H9 (cell line): Measurements from ENCODE around the gene SPAM1. TPM values are rescaled to one million over a fixed set of nuclear protein-coding genes. Genes with fewer than 3 reads are reported as not detected.

Source experiments
- DNase-seq: peaks from one replicate; pipeline ENCODE4 v3.0.0-alpha.2; 2017
- H2AFZ ChIP-seq: one replicate; pipeline ENCODE4 v1.6.1; 2013; ENCODE audit warnings: mild to moderate bottlenecking, low read length, control low read depth, moderate library complexity
- H2AK5ac ChIP-seq: 2 replicates; pipeline ENCODE4 v1.6.1; 2013; ENCODE audit warnings: low read length, control low read depth, mixed read lengths; ENCODE audit not compliant: insufficient read length
- H2BK120ac ChIP-seq: one replicate; pipeline ENCODE4 v1.6.1; 2013; ENCODE audit warnings: low read depth, mild to moderate bottlenecking, low read length, control low read depth, inconsistent platforms; ENCODE audit not compliant: poor library complexity, severe bottlenecking
- H2BK12ac ChIP-seq: 2 replicates; pipeline ENCODE4 v1.6.1; 2013; ENCODE audit warnings: low read length, control low read depth, mixed read lengths, low read depth; ENCODE audit not compliant: insufficient read length
- H2BK15ac ChIP-seq: 2 replicates; pipeline ENCODE4 v1.6.1; 2013; ENCODE audit warnings: low read depth, low read length, control low read depth
- H2BK20ac ChIP-seq: one replicate; pipeline ENCODE4 v1.6.1; 2013; ENCODE audit warnings: low read depth, mild to moderate bottlenecking, low read length, control low read depth, inconsistent platforms; ENCODE audit not compliant: poor library complexity, severe bottlenecking
- H2BK5ac ChIP-seq: 2 replicates; pipeline ENCODE4 v1.6.1; 2013; ENCODE audit warnings: low read length, control low read depth, mixed read lengths; ENCODE audit not compliant: insufficient read length
- H3K14ac ChIP-seq: 2 replicates; pipeline ENCODE4 v1.6.1; 2013; ENCODE audit warnings: low read length, control low read depth; ENCODE audit not compliant: insufficient read depth
- H3K18ac ChIP-seq: 2 replicates; pipeline ENCODE4 v1.6.1; 2013; ENCODE audit warnings: low read depth, mild to moderate bottlenecking, mixed read lengths, low read length, control low read depth; ENCODE audit not compliant: insufficient read length
- H3K23ac ChIP-seq: 2 replicates; pipeline ENCODE4 v1.6.1; 2013; ENCODE audit warnings: low read length, control low read depth, mixed read lengths, low read depth; ENCODE audit not compliant: insufficient read length
- H3K23me2 ChIP-seq: 2 replicates; pipeline ENCODE4 v1.6.1; 2013; ENCODE audit warnings: low read depth, mild to moderate bottlenecking, mixed read lengths, low read length, control low read depth; ENCODE audit not compliant: insufficient read length, poor library complexity, severe bottlenecking
- H3K27ac ChIP-seq: 2 replicates; pipeline ENCODE4 v1.5.1; 2013; ENCODE audit warnings: low read length, control low read depth, mixed read lengths, low read depth; ENCODE audit not compliant: insufficient read length
- H3K27me3 ChIP-seq: 2 replicates; pipeline ENCODE4 v1.6.1; 2013; ENCODE audit warnings: low read length, control low read depth, inconsistent platforms; ENCODE audit not compliant: insufficient read depth
- H3K4ac ChIP-seq: 2 replicates; pipeline ENCODE4 v1.6.1; 2013; ENCODE audit warnings: low read depth, mild to moderate bottlenecking, control low read depth, inconsistent platforms, low read length, moderate library complexity
- H3K4me1 ChIP-seq: 2 replicates; pipeline ENCODE4 v1.6.1; 2013; ENCODE audit warnings: low read length, control low read depth, inconsistent platforms; ENCODE audit not compliant: insufficient read depth
- H3K4me2 ChIP-seq: 2 replicates; pipeline ENCODE4 v1.6.1; 2013; ENCODE audit warnings: low read length, control low read depth, mixed read lengths; ENCODE audit not compliant: insufficient read length, insufficient read depth
- H3K56ac ChIP-seq: 2 replicates; pipeline ENCODE4 v1.6.1; 2013; ENCODE audit warnings: low read depth, mild to moderate bottlenecking, mixed read lengths, low read length, control low read depth; ENCODE audit not compliant: insufficient read length
- H3K79me1 ChIP-seq: 2 replicates; pipeline ENCODE4 v1.6.1; 2013; ENCODE audit warnings: low read depth, mild to moderate bottlenecking, moderate library complexity, low read length, control low read depth, inconsistent platforms; ENCODE audit not compliant: insufficient read depth, poor library complexity, severe bottlenecking
- H3K79me2 ChIP-seq: 2 replicates; pipeline ENCODE4 v1.6.1; 2013; ENCODE audit warnings: low read length, control low read depth, inconsistent platforms; ENCODE audit not compliant: insufficient read depth
- H3K9ac ChIP-seq: 2 replicates; pipeline ENCODE4 v1.6.1; 2013; ENCODE audit warnings: low read length, control low read depth, mixed read lengths; ENCODE audit not compliant: insufficient read length; ENCODE audit errors: extremely low read depth
- H3K9me3 ChIP-seq: one replicate; pipeline ENCODE4 v1.6.1; 2013; ENCODE audit warnings: low read depth, low read length, inconsistent platforms; ENCODE audit not compliant: control insufficient read depth
- H3T11ph ChIP-seq: one replicate; pipeline ENCODE4 v1.6.1; 2013; ENCODE audit warnings: mild to moderate bottlenecking, low read length, control low read depth, inconsistent platforms
- H4K20me1 ChIP-seq: one replicate; pipeline ENCODE4 v1.6.1; 2013; ENCODE audit not compliant: control insufficient read depth, insufficient read length, insufficient read depth
- H4K5ac ChIP-seq: 2 replicates; pipeline ENCODE4 v1.6.1; 2013; ENCODE audit warnings: low read depth, mild to moderate bottlenecking, mixed read lengths, low read length, control low read depth; ENCODE audit not compliant: insufficient read length
- H4K8ac ChIP-seq: replicated peaks from 2 replicates; pipeline ENCODE4 v1.6.1; 2013; ENCODE audit warnings: low read length, control low read depth, mixed read lengths, low read depth; ENCODE audit not compliant: insufficient read length
- H4K91ac ChIP-seq: 2 replicates; pipeline ENCODE4 v1.6.1; 2013; ENCODE audit warnings: low read depth, mild to moderate bottlenecking, moderate library complexity, mixed read lengths, low read length, control low read depth; ENCODE audit not compliant: insufficient read length
- H3K27ac Mint-ChIP-seq, 3 experiments: 2 replicates in 2 of 3; 3 replicates in 1 of 3; pipeline ENCODE4 v1.8.0; 2020 to 2021; ENCODE audit warnings: mixed read lengths in 3 of 3, mild to moderate bottlenecking in 1 of 3, moderate library complexity in 1 of 3
- H3K27me3 Mint-ChIP-seq: 2 replicates; pipeline ENCODE4 v1.8.0; 2021; ENCODE audit warnings: low read depth, mild to moderate bottlenecking, moderate library complexity, mixed read lengths
- H3K36me3 Mint-ChIP-seq, 3 experiments: 2 replicates in 2 of 3; 3 replicates in 1 of 3; pipeline ENCODE4 v1.8.0; 2020 to 2021; ENCODE audit warnings: low read depth in 3 of 3, mixed read lengths in 3 of 3; ENCODE audit not compliant: insufficient read depth in 1 of 3
- H3K4me1 Mint-ChIP-seq, 2 experiments: 2 replicates each; pipeline ENCODE4 v1.8.0; 2020; ENCODE audit warnings: mixed read lengths in 2 of 2
- H3K4me3 Mint-ChIP-seq, 2 experiments: 2 replicates in 1 of 2; 3 replicates in 1 of 2; pipeline ENCODE4 v1.8.0; 2020 to 2021; ENCODE audit warnings: mild to moderate bottlenecking in 2 of 2, mixed read lengths in 2 of 2, moderate library complexity in 1 of 2
- H3K9me3 Mint-ChIP-seq, 2 experiments: 2 replicates in 1 of 2; 3 replicates in 1 of 2; pipeline ENCODE4 v1.8.0; 2020; ENCODE audit warnings: mild to moderate bottlenecking in 2 of 2, mixed read lengths in 2 of 2, moderate library complexity in 1 of 2
- CTCF ChIP-seq: fragments of 200-600 bp; sonication (generic); conservative IDR thresholded peaks from 3 replicates; pipeline ENCODE4 v1.8.0; 2021; ENCODE audit warnings: antibody characterized with exemption, mild to moderate bottlenecking
- WGBS: extraction: QIAGEN DNeasy Blood & Tissue Kit; methylation state at CpG from one replicate; pipeline ENCODE4 v1.1.7; 2013; ENCODE audit warnings: missing lambda C conversion rate, low lambda C conversion rate, mixed read lengths; ENCODE audit not compliant: insufficient read length; ENCODE audit errors: extremely low coverage; 5-methylcytosine and 5-hydroxymethylcytosine counted together
- total RNA-seq: library from RNA; stranded (reverse); gene quantifications from 2 replicates; pipeline ENCODE4 v1.2.1, GENCODE V29; 2021

SPAM1 gene
- total RNA-seq, 1 experiment from 2014 or later: not detected

DNA sequence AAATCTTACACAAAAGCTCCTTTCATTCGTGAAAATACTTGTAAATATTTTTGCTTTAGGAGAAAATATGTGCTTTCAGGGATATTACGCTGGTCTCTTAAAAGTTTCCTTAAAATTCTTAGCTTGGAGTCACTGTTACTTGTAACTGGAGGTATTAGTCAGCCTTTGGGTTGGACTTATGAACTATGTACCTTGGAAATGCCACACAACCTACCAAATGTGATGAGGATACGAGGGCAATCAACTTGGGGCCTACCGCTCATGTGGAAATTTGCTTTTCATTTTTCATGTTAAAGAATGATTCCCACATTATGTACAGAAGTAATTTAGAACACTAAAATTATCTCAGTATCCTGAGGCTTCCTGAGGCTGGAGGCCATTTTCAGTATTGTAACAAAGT is 23.1 kb downstream of the SPAM1 start:
- WGBS: no CpG with 5 or more reads among the region's 4 CpGs
- no peaks in the 10 kb centered on the region for H3K36me3 Mint-ChIP-seq
- H3K27me3 ChIP-seq: no peaks in the 10 kb centered on the region
- H2BK20ac ChIP-seq: no peak overlapping the region
- H3K18ac ChIP-seq: no peak overlapping the region
- H2BK5ac ChIP-seq: no peak overlapping the region
- TF ChIP-seq CTCF: no peak
- no peaks in the 10 kb centered on the region; the same call in 1 of the 2 replicates for H3K4me1 ChIP-seq
- H4K8ac ChIP-seq: no peak overlapping the region
- 0 out of 5 replicates have a peak, but pooled peaks cover 0 to 3% of the 10 kb centered on the region in 2 experiments for H3K9me3 Mint-ChIP-seq
- no peak overlapping the region; a peak in 1 of 7 replicates for H3K27ac Mint-ChIP-seq
- H2AFZ ChIP-seq: no peak overlapping the region
- H3K27me3 Mint-ChIP-seq: no peaks in the 10 kb centered on the region
- no peaks in the 10 kb centered on the region for H4K20me1 ChIP-seq
- no peak overlapping the region for H3K4me3 Mint-ChIP-seq
- H3K4me2 ChIP-seq: no peak overlapping the region
- no peak overlapping the region for H3K23ac ChIP-seq
- H3K4me1 Mint-ChIP-seq: peaks cover 38 to 40% of the 10 kb centered on the region in 2 experiments
- H3K14ac ChIP-seq: no peak overlapping the region
- no peak overlapping the region for H2BK15ac ChIP-seq
- H3K79me2 ChIP-seq: no peaks in the 10 kb centered on the region
- no peaks in the 10 kb centered on the region for H3K23me2 ChIP-seq
- H3K79me1 ChIP-seq: no peaks in the 10 kb centered on the region
- H4K91ac ChIP-seq: no peak overlapping the region
- no peak overlapping the region for H4K5ac ChIP-seq
- no peaks in the 10 kb centered on the region for H3K9me3 ChIP-seq
- H3K56ac ChIP-seq: no peak overlapping the region
- DNase-seq: no peak
- no peak overlapping the region for H3K4ac ChIP-seq
- no peak overlapping the region for H3K9ac ChIP-seq
- no peak overlapping the region for H2AK5ac ChIP-seq
- H2BK120ac ChIP-seq: no peak overlapping the region
- no peak overlapping the region for H2BK12ac ChIP-seq
- H3K27ac ChIP-seq: no peak overlapping the region
- no peak overlapping the region for H3T11ph ChIP-seq
